ENCODE results near the gene ACER3.

GRCh38 chr11:77071077-77071476 lies 210.4 kb downstream of the ACER3 start:
- TF ChIP-seq CTCF (IDR thresholded peaks at IDR 0.05) (no peak), E2F4 (CRISPR knock-in tag; IDR thresholded peaks at IDR 0.05; ENCODE audit: borderline replicate concordance, low read depth) (no peak)

All from WTC11 (cell line).